Nephron (organoid): Measurements from ENCODE around the gene TSPAN3.

Experiments used
- H3K27ac Mint-ChIP-seq, 3 experiments: 2 replicates each; pipeline ENCODE4 v1.8.0; 2020; ENCODE audit warnings: mixed read lengths in 3 of 3, mild to moderate bottlenecking in 2 of 3, moderate library complexity in 1 of 3
- H3K27me3 Mint-ChIP-seq: 2 replicates; pipeline ENCODE4 v1.8.0; 2021; ENCODE audit warnings: low read depth, mild to moderate bottlenecking, moderate library complexity, mixed read lengths
- H3K36me3 Mint-ChIP-seq: 2 replicates; pipeline ENCODE4 v1.8.0; 2020; ENCODE audit warnings: low read depth, mixed read lengths
- H3K4me1 Mint-ChIP-seq: 2 replicates; pipeline ENCODE4 v1.8.0; 2020; ENCODE audit warnings: mixed read lengths
- H3K4me3 Mint-ChIP-seq, 3 experiments: 2 replicates each; pipeline ENCODE4 v1.8.0; 2020; ENCODE audit warnings: mild to moderate bottlenecking in 3 of 3, mixed read lengths in 3 of 3, moderate library complexity in 2 of 3
- H3K9me3 Mint-ChIP-seq: 2 replicates; pipeline ENCODE4 v1.8.0; 2020; ENCODE audit warnings: mixed read lengths
- TF ChIP-seq, protein P1 (sequence below), 3 experiments: fragments of 200-600 bp; sonication (generic); IDR thresholded peaks; one replicate each; pipeline ENCODE4 v1.5.0; 2021; ENCODE audit warnings: antibody characterized with exemption in 3 of 3; ENCODE audit not compliant: unreplicated experiment in 3 of 3

The TSPAN3 gene

DNA sequence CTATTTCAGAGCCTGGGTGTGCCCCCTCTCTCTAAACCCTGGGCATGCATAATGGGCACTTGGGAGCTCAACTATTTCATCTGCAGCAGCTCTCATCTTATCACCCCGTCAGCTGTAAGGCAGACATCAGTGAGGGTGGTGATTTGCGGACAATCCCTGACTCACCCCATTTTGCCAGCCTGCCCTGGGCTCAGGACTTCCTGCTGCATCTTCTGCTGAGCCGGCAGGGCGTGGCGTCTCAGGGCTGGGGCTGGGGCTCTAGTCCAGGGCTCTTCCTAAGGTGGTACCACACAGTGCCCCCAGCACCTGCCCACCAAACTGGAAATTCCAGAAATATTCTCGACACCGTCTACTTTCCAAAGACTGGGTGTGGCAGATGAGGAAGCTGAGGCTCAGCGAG lies 76.9 kb downstream of the TSPAN3 start:
- TF ChIP-seq, protein P1, sequence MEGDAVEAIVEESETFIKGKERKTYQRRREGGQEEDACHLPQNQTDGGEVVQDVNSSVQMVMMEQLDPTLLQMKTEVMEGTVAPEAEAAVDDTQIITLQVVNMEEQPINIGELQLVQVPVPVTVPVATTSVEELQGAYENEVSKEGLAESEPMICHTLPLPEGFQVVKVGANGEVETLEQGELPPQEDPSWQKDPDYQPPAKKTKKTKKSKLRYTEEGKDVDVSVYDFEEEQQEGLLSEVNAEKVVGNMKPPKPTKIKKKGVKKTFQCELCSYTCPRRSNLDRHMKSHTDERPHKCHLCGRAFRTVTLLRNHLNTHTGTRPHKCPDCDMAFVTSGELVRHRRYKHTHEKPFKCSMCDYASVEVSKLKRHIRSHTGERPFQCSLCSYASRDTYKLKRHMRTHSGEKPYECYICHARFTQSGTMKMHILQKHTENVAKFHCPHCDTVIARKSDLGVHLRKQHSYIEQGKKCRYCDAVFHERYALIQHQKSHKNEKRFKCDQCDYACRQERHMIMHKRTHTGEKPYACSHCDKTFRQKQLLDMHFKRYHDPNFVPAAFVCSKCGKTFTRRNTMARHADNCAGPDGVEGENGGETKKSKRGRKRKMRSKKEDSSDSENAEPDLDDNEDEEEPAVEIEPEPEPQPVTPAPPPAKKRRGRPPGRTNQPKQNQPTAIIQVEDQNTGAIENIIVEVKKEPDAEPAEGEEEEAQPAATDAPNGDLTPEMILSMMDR (IDR thresholded peaks at IDR 0.05; ENCODE audit: unreplicated experiment in 3 of 3) = no peak
- peaks cover 5% of the 10 kb centered on the region for H3K4me1 Mint-ChIP-seq
- H3K27ac Mint-ChIP-seq = no peak overlapping the region
- H3K36me3 Mint-ChIP-seq = no peaks in the 10 kb centered on the region
- peaks cover 18% of the 10 kb centered on the region for H3K27me3 Mint-ChIP-seq
- H3K4me3 Mint-ChIP-seq = no peak overlapping the region
- no peaks in the 10 kb centered on the region for H3K9me3 Mint-ChIP-seq

DNA sequence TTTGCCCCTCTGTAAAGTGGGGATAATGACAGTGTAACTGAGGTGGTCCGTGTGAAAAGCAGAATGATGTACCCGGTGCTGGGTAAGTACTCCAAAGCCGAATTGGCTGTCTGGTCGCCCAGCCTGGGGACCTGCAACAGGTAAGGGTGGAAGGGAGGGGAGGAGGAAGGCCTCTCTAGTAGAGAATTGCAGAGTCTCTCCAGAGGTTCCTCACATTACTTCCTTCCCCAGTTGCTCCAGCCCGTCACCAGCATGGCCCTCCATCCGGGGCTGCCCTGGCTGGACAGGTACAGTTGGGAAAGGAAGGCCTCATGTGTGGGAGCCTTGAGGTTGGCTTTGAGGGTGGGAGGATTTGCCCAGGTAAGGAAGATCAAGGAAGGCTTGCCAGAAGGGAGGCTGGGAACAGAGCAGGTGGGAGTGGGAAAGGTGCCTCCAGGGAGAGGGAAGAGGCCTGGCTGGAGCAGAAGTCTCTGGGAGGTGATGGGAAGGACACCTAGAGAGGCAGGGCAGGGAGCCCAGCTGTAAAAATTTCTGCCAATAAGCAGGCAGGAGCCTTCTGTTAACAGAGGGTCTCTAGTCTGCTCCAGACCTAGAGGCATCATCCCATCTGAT lies 77.7 kb downstream of the TSPAN3 start:
- TF ChIP-seq, protein P1 (IDR thresholded peaks at IDR 0.05; ENCODE audit: unreplicated experiment in 3 of 3) = no peak
- no peaks in the 10 kb centered on the region for H3K4me1 Mint-ChIP-seq
- no peak overlapping the region for H3K4me3 Mint-ChIP-seq
- peaks cover 18% of the 10 kb centered on the region for H3K27me3 Mint-ChIP-seq
- no peaks in the 10 kb centered on the region for H3K9me3 Mint-ChIP-seq
- no peaks in the 10 kb centered on the region for H3K36me3 Mint-ChIP-seq
- H3K27ac Mint-ChIP-seq = no peak overlapping the region

DNA sequence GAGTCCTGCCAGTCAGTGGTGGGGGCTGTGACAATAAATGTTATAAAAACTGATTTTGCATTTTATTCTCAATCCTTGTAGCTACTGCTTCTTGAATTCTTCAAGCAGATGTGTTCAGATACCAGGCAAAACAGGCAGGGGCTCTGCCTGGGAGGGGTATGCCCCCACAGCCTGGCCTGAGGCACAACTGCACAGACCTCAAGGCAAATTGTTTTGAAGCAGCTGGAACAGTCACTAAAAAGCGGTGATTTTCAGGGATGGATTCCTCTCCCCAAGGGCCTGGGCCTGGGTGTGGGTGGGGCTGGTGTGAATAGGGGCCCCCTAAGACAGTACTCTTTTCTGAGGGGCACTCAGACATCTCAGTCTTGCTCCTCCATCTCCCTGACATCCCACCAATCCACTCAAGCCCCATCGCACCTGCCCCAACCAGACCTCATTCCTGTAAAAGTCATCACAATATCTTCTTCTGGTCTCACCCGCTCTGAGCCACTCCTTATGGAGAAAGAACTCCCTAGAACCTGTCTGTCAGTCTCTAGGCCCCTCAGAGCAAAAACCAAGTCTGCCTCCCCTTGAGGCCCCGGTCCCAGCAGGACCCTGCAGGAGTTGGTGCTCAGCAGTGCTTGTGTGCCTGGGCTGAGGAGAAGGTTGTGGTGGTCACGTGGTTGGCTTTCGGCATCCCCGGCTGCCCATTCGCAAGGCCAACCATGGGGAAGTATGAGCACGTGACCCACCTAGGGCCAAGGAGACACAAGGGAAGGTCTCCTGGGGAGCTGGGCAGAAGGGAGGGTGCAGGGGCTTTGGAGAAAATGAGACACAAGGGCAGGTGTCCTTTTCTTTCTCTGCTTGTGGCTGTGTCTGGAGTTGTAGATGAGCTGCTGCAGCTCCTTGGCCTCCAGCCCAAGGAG lies 78.9 kb downstream of the TSPAN3 start:
- Mint-ChIP-seq H3K9me3 (no peaks in the 10 kb centered on the region), H3K4me1 (no peaks in the 10 kb centered on the region), H3K27me3 (peaks cover 16% of the 10 kb centered on the region), H3K27ac (no peak overlapping the region), H3K4me3 (no peak overlapping the region), H3K36me3 (no peaks in the 10 kb centered on the region)
- TF ChIP-seq, protein P1 (IDR thresholded peaks at IDR 0.05; ENCODE audit: unreplicated experiment in 3 of 3) = no peak
